HCEC 1CT (cell line): ENCODE results near the gene LRP1B.

Experiments used
- DNase-seq: peaks from one replicate; pipeline ENCODE4 v3.0.0-alpha.2; 2017

Gene LRP1B

DNA sequence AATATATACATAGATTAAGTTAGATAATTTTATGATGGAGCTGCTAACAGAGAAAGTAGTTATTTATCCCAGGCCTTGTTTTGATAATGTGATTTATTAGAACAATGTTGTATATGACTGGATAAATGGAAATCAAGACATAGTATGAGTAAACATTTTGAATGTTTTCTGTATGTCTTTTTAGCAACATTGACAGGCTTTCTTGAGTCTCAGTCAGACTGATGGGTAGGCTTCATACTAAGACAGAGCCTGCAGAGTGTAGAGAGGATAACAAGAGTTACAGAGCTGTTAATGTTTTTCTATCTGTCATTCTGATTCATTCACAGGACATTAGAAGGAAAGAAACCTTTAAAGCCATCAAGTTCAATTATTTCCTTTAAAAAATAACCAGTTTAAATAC, 478.5 kb downstream of the LRP1B start:
- no peak for DNase-seq

DNA sequence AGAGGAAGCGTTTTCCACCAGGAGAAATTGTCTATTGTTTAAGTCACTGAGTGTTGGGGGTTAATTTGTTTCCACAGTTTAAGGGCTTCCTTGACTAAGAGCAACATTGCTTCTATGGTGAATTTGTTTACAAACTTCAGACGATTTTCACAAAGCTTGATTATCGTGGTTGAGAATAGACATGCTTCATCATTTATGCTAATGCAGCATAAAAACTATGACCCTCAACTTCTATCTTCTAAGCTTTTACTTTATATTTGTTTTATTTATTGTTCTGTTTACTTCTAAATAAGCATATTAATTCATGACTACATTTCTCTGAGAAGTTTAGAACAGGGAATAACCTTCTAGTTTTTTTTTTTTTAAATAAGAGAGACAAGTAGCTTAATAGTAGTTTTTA, 483.5 kb downstream of the LRP1B start:
- DNase-seq, result no peak

DNA sequence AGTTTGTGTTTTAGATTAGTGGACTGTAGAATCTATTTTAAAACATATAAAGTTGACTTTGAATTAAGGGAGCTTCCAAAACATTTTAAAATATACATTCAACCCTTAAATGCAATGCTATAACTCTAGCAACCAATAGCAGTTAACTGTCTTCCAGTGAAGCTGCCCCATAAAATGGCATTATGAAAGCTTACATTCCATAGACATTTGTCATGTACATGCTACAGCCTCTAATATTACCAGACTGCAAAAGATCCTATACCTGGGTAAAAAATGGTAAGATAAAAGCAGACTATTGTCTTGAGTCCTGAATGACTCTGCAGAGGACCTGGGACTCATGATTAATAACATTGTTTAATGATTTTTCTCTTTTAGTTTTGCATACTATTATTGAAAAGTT, 489.4 kb downstream of the LRP1B start:
- DNase-seq, result peak; percentile 55

DNA sequence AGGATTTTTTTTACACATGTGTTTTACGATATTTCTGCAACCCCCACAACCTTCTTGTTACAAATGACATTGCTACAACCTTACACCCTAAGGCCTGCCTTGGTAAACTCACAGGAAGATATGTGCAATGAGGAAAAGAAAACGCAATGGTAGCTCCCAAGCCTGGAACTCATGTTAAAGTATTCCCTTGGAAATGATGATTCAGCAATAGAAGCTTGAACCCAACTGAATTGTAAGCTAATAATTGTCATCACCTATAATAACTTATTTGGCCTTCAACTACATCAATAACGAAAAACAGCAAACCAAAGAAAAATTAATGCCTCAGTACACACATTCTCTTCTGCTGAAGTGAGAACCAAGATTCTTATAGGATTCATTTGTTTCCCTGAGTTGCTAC, 491.0 kb downstream of the LRP1B start:
- DNase-seq, result no peak

DNA sequence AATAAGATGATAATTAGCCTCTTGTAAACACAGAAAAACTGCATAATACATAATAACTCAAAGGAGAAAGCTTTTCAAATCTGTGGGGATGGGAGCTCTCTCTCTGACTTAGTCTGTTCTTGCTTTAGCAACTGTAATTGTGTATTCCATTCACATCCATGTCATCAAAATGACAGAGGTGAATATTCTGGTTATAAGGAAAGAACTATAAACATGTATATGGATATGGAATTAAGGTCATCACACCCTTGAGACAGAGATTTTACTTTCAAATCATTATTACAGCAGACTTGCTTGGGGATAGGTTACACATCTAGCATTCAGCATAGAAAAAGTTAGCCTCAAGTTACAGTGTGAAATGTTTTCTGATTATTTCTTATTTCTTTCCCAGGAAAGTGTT, 497.7 kb downstream of the LRP1B start:
- no peak for DNase-seq

DNA sequence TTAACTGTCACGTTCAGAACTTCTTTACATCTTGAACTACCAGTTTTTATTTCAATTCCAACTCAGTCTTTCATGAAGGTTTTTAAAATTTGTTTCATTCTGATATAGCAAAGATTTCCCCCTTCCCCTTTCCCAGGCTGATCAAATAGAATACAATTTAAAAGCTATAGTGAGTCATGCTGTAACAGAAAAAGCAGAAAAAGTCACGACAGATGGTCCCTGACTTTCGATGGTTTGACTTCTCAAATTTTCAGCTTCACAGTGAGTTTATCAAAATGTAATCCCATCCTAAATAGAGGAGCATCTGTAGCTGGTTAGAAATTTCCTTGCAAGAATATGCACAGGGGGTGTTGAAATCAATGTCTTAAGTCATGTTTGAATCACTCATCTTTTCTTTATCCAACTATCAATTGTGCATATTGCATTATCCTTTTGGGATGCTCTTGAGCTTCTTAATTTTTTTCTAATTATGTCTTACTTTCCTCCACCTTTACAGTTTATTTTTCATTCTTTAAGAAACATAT, 500.3 kb downstream of the LRP1B start:
- peak; percentile 49 for DNase-seq

DNA sequence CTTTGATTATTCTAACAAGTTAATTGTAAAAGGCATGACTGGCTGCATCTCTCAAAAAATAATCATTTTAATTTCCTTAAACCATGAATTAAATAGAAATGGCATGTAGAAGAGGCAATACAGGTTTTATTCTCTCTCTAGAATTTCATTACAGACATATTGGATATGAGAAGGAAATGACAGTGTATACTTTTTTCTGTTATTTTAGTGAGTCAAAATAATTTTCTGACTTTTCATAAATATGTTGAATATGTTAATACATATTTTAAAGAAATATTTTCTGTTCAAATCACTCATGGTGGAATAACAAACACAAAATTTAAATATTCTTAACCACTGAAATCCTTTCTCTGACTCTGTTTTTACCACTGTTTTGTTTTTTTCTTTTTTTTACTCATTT, 510.4 kb downstream of the LRP1B start:
- DNase-seq, result peak; percentile 21

DNA sequence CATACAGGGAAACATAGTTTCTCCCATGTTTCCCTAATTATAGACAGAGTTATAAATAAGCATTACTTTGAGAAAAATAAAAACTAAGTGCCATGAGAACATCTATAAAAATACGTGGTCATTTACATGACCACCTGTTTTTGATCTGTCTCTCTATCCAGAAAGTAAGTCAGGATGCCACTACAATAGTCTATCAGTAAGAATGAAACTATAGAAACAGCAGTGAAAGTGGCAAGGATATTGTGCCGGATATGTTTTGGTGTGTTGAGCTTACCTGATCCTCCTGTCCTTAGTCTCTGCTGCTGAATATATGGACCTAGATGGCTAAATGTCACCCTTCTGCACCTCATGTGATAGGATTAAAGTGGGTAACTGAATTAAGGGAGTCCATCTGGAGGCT, 512.4 kb downstream of the LRP1B start:
- no peak for DNase-seq

DNA sequence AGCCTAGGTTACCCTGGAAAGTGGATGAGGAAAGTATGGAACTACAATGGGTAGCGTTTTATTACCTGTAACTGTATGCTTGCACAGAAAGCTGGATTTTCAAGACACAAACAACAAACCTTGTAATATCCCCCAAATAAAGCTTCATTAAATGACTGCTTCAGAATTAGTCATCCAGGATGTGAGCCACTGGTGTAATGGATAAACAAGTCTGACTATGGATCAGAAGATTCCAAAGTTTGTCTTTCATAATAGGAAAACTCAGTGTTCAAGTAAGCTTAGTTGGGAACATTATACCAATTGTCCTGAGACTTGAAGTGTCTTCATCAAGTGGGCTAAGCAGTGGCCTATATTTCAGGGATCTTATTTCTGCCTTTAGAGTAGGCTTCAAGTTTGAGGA, 518.8 kb downstream of the LRP1B start:
- peak; percentile 79 for DNase-seq

DNA sequence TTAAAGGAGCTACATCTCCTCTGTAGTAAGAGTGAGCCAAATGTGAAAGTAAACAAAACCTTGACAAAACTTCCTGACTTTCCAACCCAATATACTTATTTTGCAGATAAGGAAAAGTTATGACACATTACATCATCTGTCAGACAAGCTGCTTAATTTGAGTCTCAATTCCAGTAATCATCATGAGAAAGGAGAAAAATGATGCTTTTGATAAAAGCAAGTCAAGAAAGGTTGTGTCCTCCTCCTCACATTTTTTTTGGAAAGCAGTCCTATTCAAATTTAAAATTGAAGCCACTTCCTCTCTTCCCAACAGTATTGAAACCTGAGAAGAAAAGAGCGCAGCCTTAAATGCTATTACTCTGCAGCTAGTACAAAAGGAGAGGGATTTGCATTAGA, 519.6 kb downstream of the LRP1B start:
- DNase-seq, result no peak

DNA sequence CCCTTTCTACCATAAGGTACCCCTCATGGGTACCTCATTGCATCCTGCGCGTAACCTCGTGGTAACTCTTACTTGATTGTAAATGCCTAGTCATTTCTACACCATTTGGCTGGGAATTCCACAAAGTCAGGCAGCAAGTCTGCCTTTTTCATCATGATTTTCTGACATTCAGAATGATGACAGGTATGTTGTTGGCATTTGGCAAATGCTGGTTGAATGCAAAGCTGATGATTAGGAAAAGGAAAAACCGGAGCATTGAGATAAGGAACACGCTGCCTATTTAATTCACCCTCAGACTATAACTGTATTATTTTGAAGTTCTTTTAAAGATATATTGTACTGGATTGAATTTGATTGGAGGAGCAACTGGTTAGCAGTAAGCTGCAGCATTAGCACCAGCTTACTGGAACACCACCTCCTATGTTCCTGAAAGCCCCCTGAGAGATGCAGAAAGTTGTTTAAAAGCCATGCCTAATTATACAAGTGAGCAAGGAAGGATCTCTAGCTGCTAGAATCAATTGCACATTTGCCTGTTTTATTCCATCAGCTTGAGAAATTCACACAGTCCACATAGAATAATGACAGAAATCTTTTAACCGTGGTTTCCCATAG, 520.1 kb downstream of the LRP1B start:
- no peak for DNase-seq

DNA sequence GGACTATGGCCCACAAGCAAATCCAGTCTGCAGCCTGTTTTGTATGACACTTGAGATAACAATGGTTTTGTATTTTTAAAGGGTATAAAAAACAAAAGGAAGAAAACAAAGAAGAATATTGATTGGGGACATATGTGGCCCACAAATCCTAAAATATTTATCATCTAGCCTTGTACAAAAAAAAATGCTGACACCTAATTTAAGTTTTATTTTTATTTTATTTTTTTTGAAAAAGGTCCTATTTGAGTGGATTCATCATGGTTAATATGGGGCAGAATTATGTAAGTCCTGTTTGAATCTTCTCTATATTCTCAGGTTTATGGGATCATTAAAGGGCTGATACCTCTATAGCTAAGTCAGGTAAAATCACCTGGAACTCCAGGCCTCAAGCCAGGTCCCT, 525.7 kb downstream of the LRP1B start:
- no peak for DNase-seq

DNA sequence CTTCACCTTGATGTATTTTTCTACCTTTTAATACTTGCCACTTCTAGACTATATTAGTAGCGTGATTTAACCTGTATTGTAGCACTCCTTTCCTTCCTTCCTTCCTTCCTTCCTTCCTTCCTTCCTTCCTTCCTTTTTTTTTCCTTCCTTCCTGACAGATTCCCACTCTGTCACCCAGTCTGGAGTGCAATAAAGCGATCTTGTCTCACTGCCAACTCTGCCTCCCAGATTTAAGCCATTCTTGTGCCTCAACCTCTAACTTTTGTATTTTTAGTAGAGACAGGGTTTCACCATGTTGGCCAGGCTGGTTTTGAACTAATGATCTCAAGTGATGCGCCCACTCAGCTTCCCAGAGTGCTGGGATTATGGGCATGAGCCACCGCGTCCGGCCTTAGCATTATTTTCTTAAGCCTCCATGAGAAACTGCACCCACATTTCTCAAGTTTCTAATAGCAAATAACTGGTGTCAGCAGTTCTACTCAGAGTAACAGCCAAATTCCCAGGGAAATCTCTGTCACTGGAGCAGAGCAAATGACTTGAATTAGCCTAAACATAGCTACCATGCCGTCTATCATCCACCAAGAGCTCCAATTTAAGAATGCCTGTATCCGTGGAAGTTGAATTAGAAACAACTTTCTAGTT, 529.2 kb downstream of the LRP1B start:
- no peak for DNase-seq

DNA sequence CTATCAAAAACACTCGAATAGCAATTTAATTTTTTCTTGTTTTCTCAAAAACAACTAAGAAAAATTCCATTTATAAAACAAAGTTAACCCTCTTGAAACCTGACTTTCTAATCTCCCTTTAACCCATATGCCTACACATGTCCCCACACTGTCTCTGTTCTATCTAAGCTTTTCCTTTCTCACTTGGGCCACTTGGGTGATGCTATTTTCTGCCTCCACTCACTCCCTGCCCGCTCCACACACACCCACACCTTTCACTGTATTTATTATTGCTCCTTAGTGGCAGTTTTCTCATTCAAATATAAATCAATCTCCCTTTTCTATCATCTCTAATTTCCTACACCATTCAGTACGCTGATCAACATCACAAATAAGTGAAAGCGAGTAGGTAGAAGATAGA, 531.1 kb downstream of the LRP1B start:
- no peak for DNase-seq

DNA sequence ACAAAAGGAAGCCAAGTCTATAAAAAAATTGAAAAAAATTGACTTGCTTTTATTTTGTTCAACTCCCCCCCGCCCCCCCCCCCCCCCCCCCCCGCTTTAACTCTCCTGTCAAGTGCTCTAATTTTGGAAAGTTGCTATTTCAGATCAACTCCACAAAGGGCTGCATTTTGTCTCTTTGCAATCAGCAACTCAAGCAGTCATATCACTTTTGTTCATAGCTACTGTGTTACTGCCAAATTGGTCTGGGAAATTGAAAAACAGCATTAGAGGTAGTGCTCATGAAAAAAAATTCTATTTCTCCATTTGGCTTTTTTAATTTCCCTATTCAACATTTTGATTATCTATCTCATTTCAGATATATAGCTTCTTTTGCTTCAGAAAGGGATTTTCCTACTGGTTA, 531.8 kb downstream of the LRP1B start:
- no peak for DNase-seq

DNA sequence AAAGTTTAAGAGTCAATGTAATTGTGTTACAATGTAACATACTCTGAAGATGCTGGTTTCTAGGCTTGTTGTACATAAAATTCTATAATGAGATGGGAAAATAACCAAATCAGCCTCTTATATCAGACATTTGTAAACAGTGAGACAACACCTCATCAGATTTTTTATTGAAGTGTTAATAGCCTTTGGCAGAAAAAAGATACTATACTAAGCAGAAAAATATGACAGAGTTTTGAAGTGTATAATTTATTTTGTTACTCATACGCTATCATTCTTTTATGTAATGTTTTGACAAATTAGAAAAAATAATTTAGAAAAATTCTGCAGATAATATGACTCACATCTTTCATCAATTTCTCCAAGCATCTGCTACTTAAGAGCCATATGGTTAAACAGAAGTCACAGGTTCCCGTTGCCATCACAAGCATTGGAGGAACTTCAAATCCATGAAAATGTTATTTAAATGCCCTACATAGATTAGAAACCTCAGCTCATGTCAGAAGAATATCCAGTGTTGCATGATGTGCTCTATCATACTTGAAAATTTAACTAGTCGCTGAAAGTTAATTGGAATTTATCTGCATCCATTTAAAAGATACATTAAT, 535.4 kb downstream of the LRP1B start:
- DNase-seq, result peak; percentile 17

DNA sequence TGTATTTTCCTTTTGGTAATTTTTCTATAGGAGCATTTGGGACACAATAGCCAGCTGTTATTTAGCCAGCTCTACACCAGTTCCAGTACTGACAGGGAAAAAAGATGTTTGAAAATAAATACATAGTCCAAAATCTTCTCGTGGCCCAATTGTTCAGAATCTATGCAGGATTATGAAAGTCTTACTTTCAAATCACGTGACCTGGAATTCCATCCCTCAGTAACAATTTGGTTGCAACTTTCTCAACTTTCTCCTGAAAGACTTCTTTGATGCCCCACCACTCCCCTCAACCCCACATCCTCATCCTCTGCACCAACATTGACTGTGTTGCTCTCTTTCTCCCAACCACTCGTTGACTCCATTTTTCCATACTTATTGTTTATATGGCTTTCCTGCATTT, 539.0 kb downstream of the LRP1B start:
- DNase-seq, result no peak

DNA sequence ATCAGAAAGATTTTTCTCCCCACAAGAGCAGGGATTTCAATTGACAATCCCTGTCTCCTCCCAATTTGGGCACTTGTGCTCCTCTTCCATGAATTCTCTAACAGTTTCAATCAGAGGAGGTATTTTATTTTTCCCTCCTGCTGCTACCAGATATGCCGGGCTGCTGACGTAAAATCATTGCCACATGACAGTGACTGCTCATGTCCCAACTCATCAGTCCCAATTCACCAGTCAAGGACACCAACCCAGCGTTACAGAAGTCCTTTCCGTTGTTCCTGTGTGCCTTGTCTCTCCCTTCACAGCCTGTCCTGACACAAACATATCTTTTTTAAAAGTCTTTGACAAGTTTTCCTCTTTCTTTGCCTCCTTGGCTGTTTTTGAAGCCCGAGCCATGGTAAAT, 540.2 kb downstream of the LRP1B start:
- DNase-seq, result no peak

DNA sequence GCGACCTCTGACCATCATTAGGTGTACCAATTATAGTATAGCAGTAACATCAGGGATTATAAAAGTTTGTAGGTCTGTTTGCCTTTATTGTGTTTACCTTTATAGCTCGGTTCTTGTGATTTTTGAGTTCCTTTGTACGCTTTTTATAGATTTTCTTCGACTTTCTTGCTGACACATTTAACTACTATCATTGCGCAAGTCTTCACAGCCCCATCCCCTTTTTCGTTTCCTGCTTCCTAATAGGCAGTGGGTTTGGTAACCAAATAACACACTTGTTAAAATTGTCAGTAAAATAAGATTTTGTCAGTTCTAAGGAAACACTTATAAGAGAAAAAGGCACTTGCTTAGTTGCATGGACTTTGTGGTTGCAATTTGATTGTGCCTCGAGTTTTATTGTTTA, 541.5 kb downstream of the LRP1B start:
- DNase-seq, result no peak

DNA sequence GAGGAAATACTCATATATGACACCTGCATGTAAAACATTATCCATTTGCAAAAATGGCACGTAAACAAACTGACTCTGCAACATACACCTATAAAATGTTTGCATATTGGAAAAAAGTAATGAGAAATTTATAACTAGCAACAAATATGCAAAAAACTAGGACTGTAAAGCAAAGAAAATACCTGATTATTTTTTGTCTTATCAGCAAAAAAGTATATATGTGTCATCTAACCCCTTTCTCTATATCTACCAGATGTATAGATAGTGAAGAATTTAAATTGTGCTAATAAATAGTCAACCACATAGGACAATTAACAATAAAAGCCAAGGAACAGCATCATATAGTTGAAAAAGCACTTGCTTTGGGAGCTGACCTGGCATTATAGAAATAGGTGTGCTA, 543.8 kb downstream of the LRP1B start:
- DNase-seq, result no peak

DNA sequence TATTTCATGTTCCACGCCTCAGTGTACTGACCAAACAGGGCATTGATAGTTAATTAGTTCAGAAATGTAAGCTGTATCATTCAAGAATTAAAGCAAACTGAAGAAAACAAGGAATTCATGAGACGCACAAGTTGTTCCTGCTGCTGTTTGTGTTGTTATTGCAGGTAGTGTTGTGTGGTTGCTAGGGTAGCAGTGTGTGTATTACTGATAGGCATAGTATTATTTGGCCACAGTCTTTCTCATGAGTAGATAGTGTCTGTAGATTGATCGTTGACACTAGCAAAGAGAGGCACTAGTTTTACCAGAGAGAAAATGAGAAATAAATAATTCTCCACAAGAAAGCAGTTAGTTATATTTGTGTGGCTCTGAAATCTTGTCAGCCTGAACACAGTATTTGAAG, 548.6 kb downstream of the LRP1B start:
- DNase-seq, result no peak

DNA sequence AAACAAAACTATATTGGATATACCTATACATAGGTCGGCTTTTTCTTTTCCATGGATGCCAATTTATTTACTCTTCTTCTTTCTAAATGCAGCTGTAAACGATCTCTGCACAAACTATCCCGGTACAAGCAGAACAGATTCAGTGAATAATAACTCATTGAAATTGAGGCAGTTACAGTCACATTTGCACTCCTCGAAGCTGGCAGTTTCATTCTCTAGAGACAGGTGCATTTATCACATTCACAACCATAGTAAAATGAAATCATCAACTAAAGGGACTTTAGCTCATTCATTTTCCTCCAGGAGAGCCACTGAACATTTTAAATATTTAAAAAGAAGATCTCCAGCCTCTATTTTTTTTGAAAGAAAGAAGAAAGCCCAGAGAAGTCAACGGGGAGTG, 551.7 kb downstream of the LRP1B start:
- no peak for DNase-seq

DNA sequence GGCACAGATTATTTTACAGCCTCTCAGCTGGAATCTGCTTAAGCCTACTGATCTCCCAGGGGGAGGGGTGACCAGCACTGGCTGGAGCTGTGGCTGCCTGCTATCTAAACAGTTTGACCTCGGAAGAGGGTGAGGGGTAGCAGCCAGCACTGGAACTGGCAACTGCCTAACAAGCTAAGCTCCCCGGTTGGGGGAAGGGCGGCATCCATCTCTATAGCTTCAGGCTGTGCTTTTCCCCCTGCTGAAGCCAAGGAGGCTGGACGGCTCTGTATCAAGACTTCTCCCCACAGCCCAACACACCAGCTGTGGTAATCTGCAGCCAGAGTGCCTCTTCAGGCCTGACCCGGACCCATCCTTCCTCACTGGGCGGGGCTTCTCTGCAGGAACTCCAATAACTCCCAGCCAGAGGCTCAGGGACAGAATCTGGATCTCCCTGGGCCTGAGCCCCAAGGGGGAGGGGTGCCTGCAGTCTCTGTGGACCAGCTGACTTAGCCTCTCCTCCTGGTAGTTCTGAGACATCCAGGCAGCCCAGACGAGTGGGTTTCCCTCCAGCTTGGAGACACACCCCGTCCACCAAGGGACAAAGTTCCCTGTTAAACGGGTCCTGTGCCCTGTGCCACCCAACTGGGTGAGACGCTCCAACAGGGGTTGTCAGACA, 560.2 kb downstream of the LRP1B start:
- DNase-seq, result no peak

DNA sequence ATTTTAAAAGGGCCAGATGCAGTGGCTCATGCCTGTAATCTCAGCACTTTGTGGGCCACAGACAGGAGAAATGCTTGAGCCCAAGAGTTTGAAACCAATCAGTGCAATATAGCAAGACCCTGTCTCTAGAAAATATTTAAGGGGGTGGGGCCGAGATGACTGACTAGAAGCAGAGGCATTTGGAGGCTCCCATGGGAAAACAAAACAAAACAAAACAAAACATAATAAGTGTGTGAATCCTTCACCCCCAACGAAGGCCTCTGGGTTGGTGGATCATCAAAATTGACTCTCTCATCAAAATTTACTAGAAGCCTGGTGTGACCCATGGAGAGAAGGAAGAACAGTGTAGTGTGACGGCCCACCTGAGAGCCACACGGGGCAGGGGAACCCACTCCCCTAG, 560.9 kb downstream of the LRP1B start:
- no peak for DNase-seq
